BLaER1 treated with 17β-estradiol and CSF1 and Interleukin-3, amounts not matched to agents 10 nM and 100 nM (cell line): ENCODE measurements around the gene HBQ1.
A peak's percentile ranks its signal among the peaks of the same experiment; 100 is the strongest.

Experiments used
- H3K27ac ChIP-seq, 11 experiments: shearing (Covaris generic); formaldehyde crosslinking; 2 replicates each; pipeline ENCODE4 v1.8.1; 2022
- H3K27me3 ChIP-seq, 11 experiments: shearing (Covaris generic); formaldehyde crosslinking; 2 replicates each; pipeline ENCODE4 v1.8.1; 2022
- H3K36me3 ChIP-seq, 11 experiments: shearing (Covaris generic); formaldehyde crosslinking; 2 replicates each; pipeline ENCODE4 v1.8.1; 2022
- H3K4me1 ChIP-seq, 10 experiments: shearing (Covaris generic); formaldehyde crosslinking; 2 replicates each; pipeline ENCODE4 v1.8.1; 2022
- H3K4me2 ChIP-seq, 11 experiments: shearing (Covaris generic); formaldehyde crosslinking; 2 replicates each; pipeline ENCODE4 v1.8.1; 2022
- H3K4me3 ChIP-seq, 10 experiments: shearing (Covaris generic); formaldehyde crosslinking; 2 replicates each; pipeline ENCODE4 v1.8.1; 2022
- H3K9ac ChIP-seq, 11 experiments: shearing (Covaris generic); formaldehyde crosslinking; 2 replicates each; pipeline ENCODE4 v1.8.1; 2022
- H3K9me3 ChIP-seq, 11 experiments: shearing (Covaris generic); formaldehyde crosslinking; replicated peaks in 1 of 11; 2 replicates each; pipeline ENCODE4 v1.8.1; 2022
- H4K20me1 ChIP-seq, 11 experiments: shearing (Covaris generic); formaldehyde crosslinking; 2 replicates each; pipeline ENCODE4 v1.8.1; 2022
- Cebpa-rat ChIP-seq, 11 experiments: shearing (Covaris generic); IDR thresholded peaks; 2 replicates each; pipeline ENCODE4 v1.8.1; 2022

Gene HBQ1

DNA sequence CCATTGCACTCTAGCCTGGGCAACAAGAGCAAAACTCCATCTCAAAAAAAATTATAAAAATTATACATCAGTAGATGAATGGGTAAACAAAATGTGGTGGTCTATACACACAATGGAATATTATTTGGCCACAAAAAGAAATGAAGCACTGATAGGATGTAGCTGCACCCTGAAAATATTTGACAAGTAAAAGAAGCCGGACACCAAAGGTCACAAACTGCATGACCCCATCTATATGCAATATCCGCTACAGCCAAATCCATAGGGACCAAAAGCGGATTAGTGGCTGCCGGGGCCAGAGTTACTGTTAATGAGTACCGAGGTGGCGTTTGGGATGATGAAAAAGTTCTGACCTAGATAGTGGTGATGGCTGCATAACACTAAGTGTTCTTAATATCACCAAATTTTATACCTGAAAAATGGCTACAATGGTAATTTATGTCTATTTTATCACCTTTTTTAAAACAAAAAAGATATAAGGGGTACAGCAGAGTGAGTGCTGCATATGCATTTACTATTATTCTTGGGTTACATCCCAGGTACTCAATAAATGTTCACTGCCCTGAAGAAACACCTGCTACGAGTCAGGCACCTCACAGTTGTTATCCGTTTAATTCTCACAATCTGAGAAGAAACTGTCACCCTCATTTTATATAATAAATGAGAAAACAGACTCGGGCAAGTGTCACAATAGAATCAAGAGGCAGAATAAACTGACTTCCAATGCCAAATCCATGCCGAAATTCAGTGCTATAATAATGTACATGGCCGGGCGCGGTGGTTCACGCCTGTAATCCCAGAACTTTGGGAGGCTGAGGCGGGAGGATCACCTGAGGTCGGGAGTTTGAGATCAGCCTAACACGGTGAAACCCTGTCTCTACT lies 807 bp upstream of the HBQ1 start:
- Histone ChIP-seq H3K4me1 (peaks cover 6 to 22% (median 18%) of the 10 kb centered on the region in 10 experiments; a peak in 18 of 20 replicates), H3K4me3 (no peak overlapping the region), H3K36me3 (peaks cover 4 to 19% (median 6%) of the 10 kb centered on the region in 11 experiments; a peak in 15 of 22 replicates), H3K27me3 (peaks cover 66 to 74% (median 72%) of the 10 kb centered on the region in 11 experiments), H3K27ac (no peak overlapping the region), H3K9ac (no peak overlapping the region), H4K20me1 (peaks cover 0 to 85% (median 71%) of the 10 kb centered on the region in 11 experiments; a peak in 19 of 22 replicates), H3K9me3 (no peaks in the 10 kb centered on the region), H3K4me2 (no peak overlapping the region)
- TF ChIP-seq Cebpa-rat (IDR thresholded peaks at IDR 0.05) = no peak

DNA sequence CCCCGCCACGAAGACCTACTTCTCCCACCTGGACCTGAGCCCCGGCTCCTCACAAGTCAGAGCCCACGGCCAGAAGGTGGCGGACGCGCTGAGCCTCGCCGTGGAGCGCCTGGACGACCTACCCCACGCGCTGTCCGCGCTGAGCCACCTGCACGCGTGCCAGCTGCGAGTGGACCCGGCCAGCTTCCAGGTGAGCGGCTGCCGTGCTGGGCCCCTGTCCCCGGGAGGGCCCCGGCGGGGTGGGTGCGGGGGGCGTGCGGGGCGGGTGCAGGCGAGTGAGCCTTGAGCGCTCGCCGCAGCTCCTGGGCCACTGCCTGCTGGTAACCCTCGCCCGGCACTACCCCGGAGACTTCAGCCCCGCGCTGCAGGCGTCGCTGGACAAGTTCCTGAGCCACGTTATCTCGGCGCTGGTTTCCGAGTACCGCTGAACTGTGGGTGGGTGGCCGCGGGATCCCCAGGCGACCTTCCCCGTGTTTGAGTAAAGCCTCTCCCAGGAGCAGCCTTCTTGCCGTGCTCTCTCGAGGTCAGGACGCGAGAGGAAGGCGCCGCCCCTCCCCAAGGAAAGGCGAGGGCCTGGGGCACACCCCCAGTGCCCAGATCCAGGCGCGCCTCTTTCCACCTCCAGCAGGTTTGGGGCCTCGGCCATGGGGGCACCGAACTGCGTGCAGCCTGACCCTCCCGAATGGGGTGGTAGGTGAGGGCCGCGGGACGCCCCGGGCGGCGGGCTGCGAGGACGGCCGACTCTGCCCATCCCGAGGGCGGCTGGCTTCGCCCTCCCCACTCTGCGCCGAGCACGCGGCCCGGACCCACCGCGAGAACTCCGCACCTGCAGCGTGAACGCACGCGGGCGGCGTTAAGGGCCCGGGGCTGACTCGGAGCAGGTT lies 664 bp downstream of the HBQ1 start:
- Histone ChIP-seq H3K27me3 (peaks cover 51 to 60% (median 57%) of the 10 kb centered on the region in 11 experiments), H3K27ac (no peak overlapping the region), H3K36me3 (peaks cover 17 to 33% (median 19%) of the 10 kb centered on the region in 11 experiments; a peak in 20 of 22 replicates), H3K4me3 (peak overlapping the region in 9 of 10 experiments; percentile 37 to 63 (median 50); a peak in 16 of 20 replicates), H3K9ac (peak overlapping the region in 7 of 11 experiments; percentile 18 to 65 (median 48); a peak in 12 of 22 replicates), H3K9me3 (no peaks in the 10 kb centered on the region), H4K20me1 (peaks cover 0 to 87% (median 73%) of the 10 kb centered on the region in 11 experiments; a peak in 19 of 22 replicates), H3K4me1 (peaks cover 5 to 18% (median 10%) of the 10 kb centered on the region in 10 experiments; a peak in 17 of 20 replicates), H3K4me2 (peak overlapping the region; percentile 80 to 100 (median 93))
- TF ChIP-seq Cebpa-rat (IDR thresholded peaks at IDR 0.05) = no peak

DNA sequence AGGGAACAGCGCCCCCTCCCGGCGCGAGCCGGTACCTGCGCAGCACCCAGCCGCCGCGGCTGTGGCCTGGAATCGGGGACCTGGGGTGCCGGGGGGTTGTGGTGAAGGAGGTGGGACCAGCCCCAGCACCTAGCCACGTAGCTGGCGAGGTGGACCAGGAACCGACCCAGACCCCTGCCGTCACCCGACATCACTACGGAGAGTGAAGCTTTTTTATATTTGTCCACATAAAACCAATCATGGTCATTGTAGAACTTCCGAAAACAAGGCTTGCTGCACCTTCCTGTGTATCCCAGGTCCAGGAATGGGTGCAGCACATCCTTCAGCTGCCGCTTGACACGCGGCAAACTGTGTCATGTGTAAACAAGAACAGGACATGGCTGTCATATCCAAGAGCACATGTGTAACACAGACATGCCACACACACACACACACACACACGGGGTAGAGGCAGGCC lies 1.3 kb downstream of the HBQ1 start:
- no peak overlapping the region for H3K27ac ChIP-seq
- H3K4me2 ChIP-seq = peak overlapping the region; percentile 80 to 100 (median 93)
- TF ChIP-seq Cebpa-rat (IDR thresholded peaks at IDR 0.05) = no peak
- H3K36me3 ChIP-seq = peaks cover 17 to 33% (median 19%) of the 10 kb centered on the region in 11 experiments; a peak in 20 of 22 replicates
- H4K20me1 ChIP-seq = peaks cover 0 to 87% (median 73%) of the 10 kb centered on the region in 11 experiments; a peak in 19 of 22 replicates
- H3K4me3 ChIP-seq = peak overlapping the region in 4 of 10 experiments; percentile 46 to 56 (median 52); a peak in 4 of 20 replicates
- peaks cover 45 to 53% (median 50%) of the 10 kb centered on the region in 11 experiments for H3K27me3 ChIP-seq
- no peaks in the 10 kb centered on the region for H3K9me3 ChIP-seq
- peaks cover 5 to 18% (median 10%) of the 10 kb centered on the region in 10 experiments; a peak in 17 of 20 replicates for H3K4me1 ChIP-seq
- H3K9ac ChIP-seq = peak overlapping the region in 2 of 11 experiments; percentile 48 to 50; a peak in 1 of 22 replicates

DNA sequence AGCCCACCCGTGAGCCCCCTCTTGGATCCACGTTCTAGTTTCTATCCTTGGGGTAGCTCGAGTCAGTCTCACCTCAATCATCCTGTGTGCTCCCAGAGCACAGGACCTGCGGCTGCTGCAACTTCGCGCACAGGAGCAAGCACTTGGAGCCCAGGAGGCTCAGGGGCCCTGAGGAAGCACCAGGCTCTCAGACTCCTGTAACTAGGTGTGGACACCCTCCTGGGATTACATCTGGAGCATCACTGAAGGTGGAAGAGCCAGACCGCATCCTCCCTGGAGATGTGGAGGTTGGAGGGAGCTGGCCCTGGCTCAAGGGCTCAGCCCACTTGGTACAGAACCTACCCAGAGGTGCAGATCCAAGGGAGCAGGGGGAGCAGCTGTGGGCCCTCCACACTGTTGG lies 2.7 kb downstream of the HBQ1 start:
- Histone ChIP-seq H3K27ac (no peak overlapping the region), H3K4me2 (no peak overlapping the region), H3K4me3 (no peak overlapping the region), H3K9ac (no peak overlapping the region), H3K4me1 (peaks cover 5 to 18% (median 10%) of the 10 kb centered on the region in 10 experiments; a peak in 17 of 20 replicates), H3K27me3 (peaks cover 34 to 40% (median 38%) of the 10 kb centered on the region in 11 experiments), H3K36me3 (peaks cover 27 to 43% (median 29%) of the 10 kb centered on the region in 11 experiments), H3K9me3 (no peaks in the 10 kb centered on the region), H4K20me1 (peaks cover 0 to 87% (median 77%) of the 10 kb centered on the region in 11 experiments; a peak in 21 of 22 replicates)
- TF ChIP-seq Cebpa-rat (IDR thresholded peaks at IDR 0.05) = no peak

DNA sequence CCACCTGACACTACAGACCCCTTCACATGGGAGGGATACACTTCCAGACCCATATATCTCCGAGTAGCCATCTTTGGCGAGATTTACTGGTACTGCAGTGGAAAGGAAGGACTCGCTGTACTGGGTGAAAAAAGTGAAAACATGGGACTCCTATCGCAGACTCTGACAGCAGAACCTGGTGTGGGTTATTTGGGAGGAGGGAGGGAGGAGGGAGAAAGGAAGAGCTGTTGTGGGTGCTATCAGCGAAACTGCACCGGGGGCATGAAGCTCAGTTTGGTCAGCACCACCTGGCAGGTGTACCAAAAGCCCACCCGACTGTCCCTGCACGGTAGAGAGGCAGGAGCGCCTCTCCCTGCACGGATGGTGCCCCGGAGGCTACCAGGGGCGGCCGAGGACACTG lies 5.0 kb downstream of the HBQ1 start:
- Histone ChIP-seq H3K9ac (no peak overlapping the region), H3K4me2 (no peak overlapping the region), H3K36me3 (peaks cover 49 to 65% (median 51%) of the 10 kb centered on the region in 11 experiments), H3K9me3 (no peaks in the 10 kb centered on the region), H3K4me1 (peaks cover 5 to 18% (median 10%) of the 10 kb centered on the region in 10 experiments; a peak in 17 of 20 replicates), H3K27ac (no peak overlapping the region), H3K4me3 (no peak overlapping the region), H4K20me1 (peaks cover 0 to 91% (median 83%) of the 10 kb centered on the region in 11 experiments; a peak in 21 of 22 replicates), H3K27me3 (peaks cover 12 to 18% (median 15%) of the 10 kb centered on the region in 11 experiments)
- TF ChIP-seq Cebpa-rat (IDR thresholded peaks at IDR 0.05) = no peak

DNA sequence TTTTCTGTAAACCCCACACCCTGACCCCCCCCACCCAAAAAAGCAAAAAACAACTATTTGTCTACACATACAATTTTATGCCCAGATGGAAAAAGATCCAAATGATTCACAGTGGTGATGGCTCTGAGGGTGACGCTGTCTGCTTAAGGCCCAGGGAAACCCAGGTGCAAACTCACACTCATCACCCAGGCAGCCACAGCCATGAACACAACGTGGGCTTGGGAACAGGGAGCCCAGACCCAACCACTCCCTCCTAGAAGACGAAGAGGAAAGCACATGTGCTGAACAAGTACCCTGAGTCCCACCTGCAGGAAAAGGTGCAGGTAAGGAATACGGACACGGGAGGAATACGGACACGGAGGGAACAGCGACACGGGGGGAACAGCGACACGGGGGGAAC lies 5.4 kb downstream of the HBQ1 start:
- H3K9me3 ChIP-seq = no peaks in the 10 kb centered on the region

DNA sequence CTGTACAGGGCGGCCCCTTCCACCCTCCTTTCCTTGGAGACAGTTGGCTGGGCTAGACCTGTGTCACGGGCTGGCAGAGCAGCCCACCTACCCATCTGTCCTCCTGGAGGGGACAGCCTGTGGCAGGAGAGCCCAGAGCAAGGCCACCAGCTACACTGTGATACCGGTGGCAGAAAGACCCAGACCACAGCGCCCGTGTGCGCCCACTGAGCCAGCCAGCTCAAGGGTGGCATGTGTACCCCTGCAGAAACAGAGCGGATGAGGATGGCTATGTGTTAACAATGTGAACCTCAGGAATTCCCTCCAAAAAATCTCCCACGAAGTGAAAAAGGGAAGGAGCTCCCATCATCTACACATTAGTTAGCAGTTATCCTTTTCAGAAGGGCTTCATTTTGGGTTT lies 7.1 kb downstream of the HBQ1 start:
- Histone ChIP-seq H3K27me3 (no peaks in the 10 kb centered on the region), H3K36me3 (peaks cover 70 to 86% (median 72%) of the 10 kb centered on the region in 11 experiments), H3K4me3 (no peak overlapping the region), H3K4me2 (no peak overlapping the region), H3K4me1 (peaks cover 0 to 6% (median 0%) of the 10 kb centered on the region in 10 experiments; a peak in 1 of 20 replicates), H3K9ac (no peak overlapping the region), H4K20me1 (peaks cover 5 to 91% (median 87%) of the 10 kb centered on the region in 11 experiments; a peak in 21 of 22 replicates), H3K27ac (no peak overlapping the region), H3K9me3 (no peaks in the 10 kb centered on the region)
- no peak for TF ChIP-seq Cebpa-rat (IDR thresholded peaks at IDR 0.05)

More for the DNA sequence above, 5.4 kb downstream of the HBQ1 start:
- peaks cover 54 to 70% (median 56%) of the 10 kb centered on the region in 11 experiments for H3K36me3 ChIP-seq
- no peak overlapping the region for H3K27ac ChIP-seq
- no peak overlapping the region for H3K4me2 ChIP-seq
- H3K4me1 ChIP-seq = peaks cover 5 to 17% (median 9%) of the 10 kb centered on the region in 10 experiments; a peak in 17 of 20 replicates
- TF ChIP-seq Cebpa-rat (IDR thresholded peaks at IDR 0.05) = no peak
- no peak overlapping the region for H3K4me3 ChIP-seq
- peaks cover 0 to 91% (median 86%) of the 10 kb centered on the region in 11 experiments; a peak in 21 of 22 replicates for H4K20me1 ChIP-seq
- H3K9ac ChIP-seq = no peak overlapping the region
- peaks cover 7 to 13% (median 11%) of the 10 kb centered on the region in 11 experiments for H3K27me3 ChIP-seq

DNA sequence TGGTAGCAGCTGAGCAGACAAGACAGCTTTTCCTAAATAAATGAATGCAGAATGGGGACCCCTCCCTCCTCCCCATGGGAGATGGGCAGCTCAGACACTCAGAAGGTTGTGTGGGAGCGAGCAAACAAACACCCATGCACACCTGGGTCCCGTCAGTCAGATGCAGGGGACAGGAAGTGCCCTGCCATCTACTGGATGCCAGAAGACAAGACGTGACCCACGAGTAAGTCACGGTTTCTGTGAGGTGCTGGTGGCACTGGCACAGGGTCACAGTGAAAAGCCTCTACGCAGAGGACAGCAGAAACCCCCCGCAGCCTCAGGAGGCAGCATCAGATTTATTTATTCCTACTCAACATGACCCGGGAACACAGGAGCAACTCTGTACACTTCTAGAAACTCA lies 8.4 kb downstream of the HBQ1 start:
- TF ChIP-seq Cebpa-rat (IDR thresholded peaks at IDR 0.05) = no peak
- peaks cover 84 to 88% (median 85%) of the 10 kb centered on the region in 11 experiments for H3K36me3 ChIP-seq

More for the DNA sequence above, 8.4 kb downstream of the HBQ1 start:
- Histone ChIP-seq H3K27ac (no peak overlapping the region), H3K27me3 (no peaks in the 10 kb centered on the region), H3K4me3 (no peak overlapping the region), H3K9me3 (no peaks in the 10 kb centered on the region), H3K9ac (no peak overlapping the region), H3K4me2 (no peak overlapping the region), H3K4me1 (no peaks in the 10 kb centered on the region; a peak in 1 of 20 replicates), H4K20me1 (peaks cover 5 to 91% (median 88%) of the 10 kb centered on the region in 11 experiments; a peak in 21 of 22 replicates)
